Measurements from ENCODE around the gene C19orf25. TPM values are rescaled to one million over a fixed set of nuclear protein-coding genes. Genes with fewer than 3 reads are reported as not detected.
"Not testable (repeated sequence)": the region's sequence is repeated elsewhere in the genome, so short reads cannot be mapped to it uniquely, and the experiment has no call there.

Gene C19orf25
- total RNA-seq, 2 donors from 2014 or later, result 19.1 to 22.3 TPM

DNA sequence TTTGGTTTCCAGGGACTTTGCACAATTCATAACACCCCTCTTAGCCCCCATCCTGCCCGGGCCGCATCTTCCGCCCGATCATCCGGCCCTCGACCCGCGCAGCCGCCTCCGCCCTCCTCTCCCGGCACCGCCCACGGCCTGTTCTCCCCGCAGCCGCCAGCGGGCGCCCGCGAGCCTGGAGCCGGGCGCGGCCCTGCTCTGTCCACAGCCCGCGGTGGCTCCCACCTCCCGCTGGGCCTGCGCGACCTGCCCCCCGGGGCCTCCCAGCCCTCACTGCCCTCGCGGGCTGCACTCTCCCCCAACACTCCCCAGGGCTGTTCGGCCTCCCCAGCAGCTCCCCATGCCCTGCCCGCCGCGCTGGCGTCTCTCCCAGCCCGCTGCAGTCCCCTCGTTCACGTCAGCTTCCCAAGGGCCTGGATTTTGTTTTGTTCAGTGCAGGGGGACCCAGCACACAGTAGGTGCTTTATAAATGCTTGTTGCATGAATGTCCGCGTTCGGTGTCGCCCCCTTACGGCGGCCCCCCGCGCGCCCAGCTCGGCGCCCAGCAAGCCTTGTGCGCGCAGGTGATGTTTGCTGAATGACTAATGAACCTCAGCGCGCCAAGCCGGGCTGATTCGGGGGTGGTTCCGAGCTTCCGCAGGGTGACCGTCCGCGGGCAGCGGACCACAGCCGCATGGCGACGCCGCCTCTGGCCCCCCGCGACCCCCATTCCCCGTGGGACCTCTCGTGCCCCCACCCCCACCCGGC, 33.7 kb downstream of the C19orf25 start:
- TF ChIP-seq CTCF (IDR thresholded peaks at IDR 0.05), result peak; percentile 90 to 99
- no peak overlapping the region for H3K27ac ChIP-seq
- H3K4me1 ChIP-seq, result peaks cover 0 to 28% of the 10 kb centered on the region in 2 donors
- peaks cover 20 to 33% of the 10 kb centered on the region in 2 donors for H3K27me3 ChIP-seq
- no peak for DNase-seq (ENCODE audit: low spot score)
- H3K36me3 ChIP-seq, result peaks cover 23% of the 10 kb centered on the region
- H3K9me3 ChIP-seq, result no peaks in the 10 kb centered on the region
- H3K4me3 ChIP-seq, result peak overlapping the region; percentile 19 to 44

DNA sequence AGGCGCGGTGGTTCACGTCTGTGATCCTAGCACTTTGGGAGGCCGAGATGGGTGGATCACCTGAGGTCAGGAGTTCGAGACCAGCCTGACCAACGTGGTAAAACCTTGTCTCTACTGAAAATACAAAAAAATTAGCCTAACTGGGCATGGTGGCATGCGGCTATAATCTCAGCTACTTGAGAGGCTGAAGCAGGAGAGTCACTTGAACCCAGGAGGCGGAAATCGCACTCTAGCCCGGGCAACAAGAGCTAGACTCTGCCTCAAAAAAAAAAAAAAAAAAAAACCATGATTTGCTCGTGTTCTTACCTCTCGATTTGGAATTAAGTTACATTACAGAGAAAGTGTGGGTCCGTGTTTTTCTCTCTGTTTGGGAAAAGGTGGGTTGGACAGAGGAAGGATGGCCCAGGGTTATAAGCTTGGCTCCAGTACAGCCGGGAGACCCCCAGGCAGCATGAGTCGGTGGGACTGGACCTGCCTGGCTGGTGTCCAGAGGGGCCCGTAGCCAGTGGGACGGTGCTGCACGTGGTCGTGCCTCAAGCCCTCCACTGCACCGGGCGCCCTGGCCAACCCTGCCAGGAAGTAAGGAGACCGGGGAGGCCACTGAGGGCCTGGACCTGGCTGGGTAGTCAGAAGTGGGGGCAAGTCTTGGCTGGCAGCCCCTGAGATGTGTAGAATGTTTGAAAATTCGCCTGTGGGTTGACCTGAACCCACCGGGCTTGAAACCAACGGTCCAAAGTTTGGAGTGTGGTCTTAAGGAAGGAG, 37.2 kb downstream of the C19orf25 start:
- H3K4me3 ChIP-seq, result no peak overlapping the region
- DNase-seq (ENCODE audit: low spot score), result no peak
- H3K36me3 ChIP-seq, result peaks cover 35% of the 10 kb centered on the region
- H3K27ac ChIP-seq, result no peak overlapping the region
- H3K27me3 ChIP-seq, result peaks cover 8 to 10% of the 10 kb centered on the region in 2 donors
- H3K4me1 ChIP-seq, result peaks cover 0 to 46% of the 10 kb centered on the region in 2 donors
- no peak for TF ChIP-seq CTCF (IDR thresholded peaks at IDR 0.05)
- no peaks in the 10 kb centered on the region for H3K9me3 ChIP-seq

DNA sequence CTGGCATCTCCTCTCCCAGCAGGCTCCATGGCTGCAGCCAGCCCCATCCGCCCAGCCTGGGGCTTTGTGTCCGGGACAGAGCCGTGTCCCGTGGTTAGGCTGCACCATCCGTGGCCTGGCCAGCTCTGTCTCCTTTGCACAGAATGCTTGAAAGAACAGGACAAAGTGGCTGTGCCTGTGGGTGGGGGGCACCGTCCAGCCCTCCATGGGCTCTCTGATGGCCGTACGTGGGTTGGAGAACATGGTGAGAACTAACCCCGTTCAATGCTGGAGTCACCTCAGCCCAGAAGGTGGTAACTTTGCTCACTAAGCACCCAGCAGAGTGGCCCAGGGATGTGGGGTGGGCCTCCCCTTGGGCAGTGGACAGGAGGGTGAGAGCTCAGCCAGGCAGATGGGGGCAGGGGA, 38.0 kb downstream of the C19orf25 start:
- DNase-seq (ENCODE audit: low spot score), result no peak
- H3K27ac ChIP-seq, result no peak overlapping the region
- TF ChIP-seq CTCF (IDR thresholded peaks at IDR 0.05), result no peak
- H3K4me3 ChIP-seq, result no peak overlapping the region
- H3K9me3 ChIP-seq, result no peaks in the 10 kb centered on the region
- H3K36me3 ChIP-seq, result peaks cover 35% of the 10 kb centered on the region
- H3K27me3 ChIP-seq, result peaks cover 0 to 6% of the 10 kb centered on the region in 2 donors
- H3K4me1 ChIP-seq, result peaks cover 0 to 38% of the 10 kb centered on the region in 2 donors

- no peak for DNase-seq (ENCODE audit: low spot score)
- H3K27me3 ChIP-seq, result peaks cover 0 to under 1% of the 10 kb centered on the region in 2 donors
- no peak overlapping the region for H3K4me3 ChIP-seq
- H3K9me3 ChIP-seq, result no peaks in the 10 kb centered on the region
- H3K27ac ChIP-seq, result no peak overlapping the region
- peaks cover 35% of the 10 kb centered on the region for H3K36me3 ChIP-seq
- H3K4me1 ChIP-seq, result peaks cover 0 to 31% of the 10 kb centered on the region in 2 donors
- TF ChIP-seq CTCF (IDR thresholded peaks at IDR 0.05), result no peak
These were observed 38.6 kb downstream of the C19orf25 start for GRCh38 chr19:1440418-1440801.

- not testable (repeated sequence) for H3K9me3 ChIP-seq; H3K27me3 ChIP-seq; DNase-seq (ENCODE audit: low spot score)
- Histone ChIP-seq H3K27ac (peak overlapping the region in 1 of 2 donors; percentile 91), H3K36me3 (peaks cover 36% of the 10 kb centered on the region), H3K4me1 (peaks cover 0 to 25% of the 10 kb centered on the region in 2 donors), H3K4me3 (peak overlapping the region; percentile 76 to 80)
These were observed 39.2 kb downstream of the C19orf25 start for GRCh38 chr19:1439525-1440417.
